Loucy (cell line): Measurements from ENCODE around the gene RAVER2.

Source experiments
- H2AFZ ChIP-seq: fragments of 200-600 bp; sonication (generic); 2 replicates; pipeline ENCODE4 v1.6.0; 2016; ENCODE audit warnings: antibody characterized with exemption, mild to moderate bottlenecking, low read length, moderate library complexity
- H3F3A ChIP-seq: fragments of 200-600 bp; 2 replicates; pipeline ENCODE4 v1.6.0; 2016; ENCODE audit warnings: antibody characterized with exemption, low read depth, mild to moderate bottlenecking
- H3K27me3 ChIP-seq: fragments of 200-600 bp; sonication (generic); 2 replicates; pipeline ENCODE4 v1.6.1; 2014; ENCODE audit warnings: low read length, mild to moderate bottlenecking; ENCODE audit not compliant: insufficient read depth, poor library complexity, severe bottlenecking
- H3K36me3 ChIP-seq: fragments of 200-600 bp; sonication (generic); 2 replicates; pipeline ENCODE4 v1.6.1; 2016; ENCODE audit warnings: low read length; ENCODE audit not compliant: insufficient read depth
- H3K4me1 ChIP-seq: fragments of 200-600 bp; sonication (generic); 2 replicates; pipeline ENCODE4 v1.5.1; 2014; ENCODE audit warnings: low read length, mild to moderate bottlenecking; ENCODE audit not compliant: insufficient read depth, poor library complexity, severe bottlenecking
- H3K4me2 ChIP-seq: fragments of 200-600 bp; sonication (generic); 2 replicates; pipeline ENCODE4 v1.6.0; 2014; ENCODE audit warnings: antibody characterized with exemption, low read length, low read depth, mild to moderate bottlenecking; ENCODE audit not compliant: poor library complexity, severe bottlenecking
- H3K4me3 ChIP-seq: fragments of 200-600 bp; sonication (generic); 2 replicates; pipeline ENCODE4 v1.5.1; 2014; ENCODE audit warnings: low read length, mild to moderate bottlenecking, mixed read lengths; ENCODE audit not compliant: poor library complexity, severe bottlenecking
- H3K79me2 ChIP-seq: fragments of 200-600 bp; sonication (generic); 2 replicates; pipeline ENCODE4 v1.6.1; 2014; ENCODE audit warnings: low read length; ENCODE audit not compliant: insufficient read depth
- H3K9ac ChIP-seq: fragments of 200-600 bp; sonication (generic); 2 replicates; pipeline ENCODE4 v1.6.0; 2014; ENCODE audit warnings: mild to moderate bottlenecking, low read depth, low read length, moderate library complexity; ENCODE audit not compliant: poor library complexity, severe bottlenecking
- H3K9me2 ChIP-seq: fragments of 200-600 bp; sonication (generic); replicated peaks from 2 replicates; pipeline ENCODE4 v1.6.1; 2016; ENCODE audit warnings: low read depth, low read length, mixed read lengths
- H3K9me3 ChIP-seq: fragments of 200-600 bp; sonication (generic); 2 replicates; pipeline ENCODE4 v1.6.1; 2014; ENCODE audit warnings: mild to moderate bottlenecking, antibody characterized with exemption, low read length, low read depth; ENCODE audit not compliant: insufficient read depth
- H4K20me1 ChIP-seq: fragments of 200-600 bp; sonication (generic); 2 replicates; pipeline ENCODE4 v1.6.0; 2014; ENCODE audit warnings: antibody characterized with exemption, low read length, mild to moderate bottlenecking; ENCODE audit not compliant: insufficient read depth, poor library complexity, severe bottlenecking
- CTCF ChIP-seq: fragments of 200-600 bp; sonication (generic); conservative IDR thresholded peaks from 2 replicates; pipeline ENCODE4 v1.5.1; 2014; ENCODE audit warnings: mild to moderate bottlenecking, antibody characterized with exemption, low read length
- EZH2phosphoT487 ChIP-seq: fragments of 200-600 bp; IDR thresholded peaks from 2 replicates; pipeline ENCODE4 v1.6.1; 2018; ENCODE audit warnings: antibody characterized with exemption, mild to moderate bottlenecking, moderate library complexity, borderline replicate concordance

Gene RAVER2

DNA sequence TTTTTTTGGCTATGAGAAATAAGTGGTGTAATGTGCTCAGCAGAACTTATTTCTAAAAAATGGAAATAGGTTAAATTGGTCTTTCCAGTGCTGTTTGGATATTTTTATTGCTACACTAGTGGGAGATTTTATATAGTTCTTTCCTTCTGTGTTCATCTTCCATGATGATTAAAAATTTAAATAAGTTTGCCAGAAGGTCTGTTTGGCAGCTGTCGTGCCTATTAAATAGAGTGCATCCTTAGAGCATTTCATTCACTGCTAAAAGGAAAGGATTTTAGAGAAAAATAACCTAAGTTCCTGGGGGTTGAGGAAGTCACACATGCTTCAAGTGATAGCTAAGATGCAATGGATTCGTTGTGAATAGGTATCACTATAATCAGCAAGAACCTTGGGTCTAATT is 29.7 kb upstream of the RAVER2 start:
- Histone ChIP-seq H3K79me2 (no peaks in the 10 kb centered on the region), H3K27me3 (no peaks in the 10 kb centered on the region), H3K4me3 (no peak overlapping the region), H3F3A (no peaks in the 10 kb centered on the region), H4K20me1 (no peaks in the 10 kb centered on the region), H2AFZ (no peak overlapping the region), H3K9me2 (no peaks in the 10 kb centered on the region), H3K4me1 (no peaks in the 10 kb centered on the region), H3K36me3 (no peaks in the 10 kb centered on the region), H3K4me2 (no peak overlapping the region), H3K9ac (no peak overlapping the region), H3K9me3 (no peaks in the 10 kb centered on the region; the same call in 1 of the 2 replicates)
- TF ChIP-seq CTCF (no peak), EZH2phosphoT487 (no peak)

- no peaks in the 10 kb centered on the region for H4K20me1 ChIP-seq
- no peaks in the 10 kb centered on the region for H3K36me3 ChIP-seq
- no peaks in the 10 kb centered on the region for H3K9me2 ChIP-seq
- peaks cover 3% of the 10 kb centered on the region for H3K4me1 ChIP-seq
- no peak for TF ChIP-seq EZH2phosphoT487
- TF ChIP-seq CTCF: no peak
- H3K79me2 ChIP-seq: no peaks in the 10 kb centered on the region
- no peaks in the 10 kb centered on the region; the same call in 1 of the 2 replicates for H3K9me3 ChIP-seq
- no peak overlapping the region for H3K9ac ChIP-seq
- H3K4me2 ChIP-seq: no peak overlapping the region
- no peak overlapping the region for H3K4me3 ChIP-seq
- no peaks in the 10 kb centered on the region for H3F3A ChIP-seq
- no peak overlapping the region for H2AFZ ChIP-seq
- no peaks in the 10 kb centered on the region for H3K27me3 ChIP-seq
Measured at GRCh38 chr1:64721135-64721534, 23.7 kb upstream of the RAVER2 start.

- H3K27me3 ChIP-seq: no peaks in the 10 kb centered on the region
- no peaks in the 10 kb centered on the region for H3F3A ChIP-seq
- no peak overlapping the region for H3K4me3 ChIP-seq
- H3K9me3 ChIP-seq: no peaks in the 10 kb centered on the region; the same call in 1 of the 2 replicates
- TF ChIP-seq CTCF: no peak
- TF ChIP-seq EZH2phosphoT487: no peak
- no peaks in the 10 kb centered on the region for H3K9me2 ChIP-seq
- H3K79me2 ChIP-seq: no peaks in the 10 kb centered on the region
- no peaks in the 10 kb centered on the region for H3K36me3 ChIP-seq
- no peak overlapping the region for H3K4me2 ChIP-seq
- no peaks in the 10 kb centered on the region for H4K20me1 ChIP-seq
- no peak overlapping the region for H3K9ac ChIP-seq
- H3K4me1 ChIP-seq: peaks cover 3% of the 10 kb centered on the region
- H2AFZ ChIP-seq: no peak overlapping the region
Measured at GRCh38 chr1:64721576-64722145, 23.2 kb upstream of the RAVER2 start.
